ENCODE data around the gene ARHGAP5.

- TF ChIP-seq EZH2 (IDR thresholded peaks at IDR 0.05; ENCODE audit: low read depth, unreplicated experiment) (no peak), POLR2AphosphoS5 (IDR thresholded peaks at IDR 0.05; ENCODE audit: low read depth) (no peak), CREB1 (CRISPR knock-in tag; IDR thresholded peaks at IDR 0.05; ENCODE audit: low read depth) (no peak), EZH2phosphoT487 (IDR thresholded peaks at IDR 0.05; ENCODE audit: unreplicated experiment) (no peak), ZNF462 (CRISPR knock-in tag; IDR thresholded peaks at IDR 0.05) (no peak), JUNB (IDR thresholded peaks at IDR 0.05; ENCODE audit: unreplicated experiment) (no peak), ZNF331 (CRISPR knock-in tag; IDR thresholded peaks at IDR 0.05; ENCODE audit: low read depth) (no peak), NANOG (IDR thresholded peaks at IDR 0.05; ENCODE audit: borderline replicate concordance) (no peak), ZNF114 (CRISPR knock-in tag; IDR thresholded peaks at IDR 0.05) (no peak), STAT1 (IDR thresholded peaks at IDR 0.05; ENCODE audit: unreplicated experiment) (no peak)
- TF ChIP-seq, protein P1, sequence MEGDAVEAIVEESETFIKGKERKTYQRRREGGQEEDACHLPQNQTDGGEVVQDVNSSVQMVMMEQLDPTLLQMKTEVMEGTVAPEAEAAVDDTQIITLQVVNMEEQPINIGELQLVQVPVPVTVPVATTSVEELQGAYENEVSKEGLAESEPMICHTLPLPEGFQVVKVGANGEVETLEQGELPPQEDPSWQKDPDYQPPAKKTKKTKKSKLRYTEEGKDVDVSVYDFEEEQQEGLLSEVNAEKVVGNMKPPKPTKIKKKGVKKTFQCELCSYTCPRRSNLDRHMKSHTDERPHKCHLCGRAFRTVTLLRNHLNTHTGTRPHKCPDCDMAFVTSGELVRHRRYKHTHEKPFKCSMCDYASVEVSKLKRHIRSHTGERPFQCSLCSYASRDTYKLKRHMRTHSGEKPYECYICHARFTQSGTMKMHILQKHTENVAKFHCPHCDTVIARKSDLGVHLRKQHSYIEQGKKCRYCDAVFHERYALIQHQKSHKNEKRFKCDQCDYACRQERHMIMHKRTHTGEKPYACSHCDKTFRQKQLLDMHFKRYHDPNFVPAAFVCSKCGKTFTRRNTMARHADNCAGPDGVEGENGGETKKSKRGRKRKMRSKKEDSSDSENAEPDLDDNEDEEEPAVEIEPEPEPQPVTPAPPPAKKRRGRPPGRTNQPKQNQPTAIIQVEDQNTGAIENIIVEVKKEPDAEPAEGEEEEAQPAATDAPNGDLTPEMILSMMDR (conservative IDR thresholded peaks at IDR 0.05; ENCODE audit: low read depth in 2 of 2), result no peak
- TF ChIP-seq, protein P2, sequence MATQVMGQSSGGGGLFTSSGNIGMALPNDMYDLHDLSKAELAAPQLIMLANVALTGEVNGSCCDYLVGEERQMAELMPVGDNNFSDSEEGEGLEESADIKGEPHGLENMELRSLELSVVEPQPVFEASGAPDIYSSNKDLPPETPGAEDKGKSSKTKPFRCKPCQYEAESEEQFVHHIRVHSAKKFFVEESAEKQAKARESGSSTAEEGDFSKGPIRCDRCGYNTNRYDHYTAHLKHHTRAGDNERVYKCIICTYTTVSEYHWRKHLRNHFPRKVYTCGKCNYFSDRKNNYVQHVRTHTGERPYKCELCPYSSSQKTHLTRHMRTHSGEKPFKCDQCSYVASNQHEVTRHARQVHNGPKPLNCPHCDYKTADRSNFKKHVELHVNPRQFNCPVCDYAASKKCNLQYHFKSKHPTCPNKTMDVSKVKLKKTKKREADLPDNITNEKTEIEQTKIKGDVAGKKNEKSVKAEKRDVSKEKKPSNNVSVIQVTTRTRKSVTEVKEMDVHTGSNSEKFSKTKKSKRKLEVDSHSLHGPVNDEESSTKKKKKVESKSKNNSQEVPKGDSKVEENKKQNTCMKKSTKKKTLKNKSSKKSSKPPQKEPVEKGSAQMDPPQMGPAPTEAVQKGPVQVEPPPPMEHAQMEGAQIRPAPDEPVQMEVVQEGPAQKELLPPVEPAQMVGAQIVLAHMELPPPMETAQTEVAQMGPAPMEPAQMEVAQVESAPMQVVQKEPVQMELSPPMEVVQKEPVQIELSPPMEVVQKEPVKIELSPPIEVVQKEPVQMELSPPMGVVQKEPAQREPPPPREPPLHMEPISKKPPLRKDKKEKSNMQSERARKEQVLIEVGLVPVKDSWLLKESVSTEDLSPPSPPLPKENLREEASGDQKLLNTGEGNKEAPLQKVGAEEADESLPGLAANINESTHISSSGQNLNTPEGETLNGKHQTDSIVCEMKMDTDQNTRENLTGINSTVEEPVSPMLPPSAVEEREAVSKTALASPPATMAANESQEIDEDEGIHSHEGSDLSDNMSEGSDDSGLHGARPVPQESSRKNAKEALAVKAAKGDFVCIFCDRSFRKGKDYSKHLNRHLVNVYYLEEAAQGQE (IDR thresholded peaks at IDR 0.05; ENCODE audit: unreplicated experiment), result no peak
- TF ChIP-seq, protein P3, sequence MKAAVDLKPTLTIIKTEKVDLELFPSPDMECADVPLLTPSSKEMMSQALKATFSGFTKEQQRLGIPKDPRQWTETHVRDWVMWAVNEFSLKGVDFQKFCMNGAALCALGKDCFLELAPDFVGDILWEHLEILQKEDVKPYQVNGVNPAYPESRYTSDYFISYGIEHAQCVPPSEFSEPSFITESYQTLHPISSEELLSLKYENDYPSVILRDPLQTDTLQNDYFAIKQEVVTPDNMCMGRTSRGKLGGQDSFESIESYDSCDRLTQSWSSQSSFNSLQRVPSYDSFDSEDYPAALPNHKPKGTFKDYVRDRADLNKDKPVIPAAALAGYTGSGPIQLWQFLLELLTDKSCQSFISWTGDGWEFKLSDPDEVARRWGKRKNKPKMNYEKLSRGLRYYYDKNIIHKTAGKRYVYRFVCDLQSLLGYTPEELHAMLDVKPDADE (IDR thresholded peaks at IDR 0.05), result no peak
Measured at GRCh38 chr14:32072676-32073075, 4.4 kb upstream of the ARHGAP5 start.
